GM12872 (cell line): ENCODE results near the gene CFAP77.

ENCODE experiments used
- CTCF ChIP-seq: IDR thresholded peaks from 3 replicates; pipeline ENCODE4 v1.5.1; 2011; ENCODE audit warnings: low read depth, mild to moderate bottlenecking, low read length, moderate library complexity; ENCODE audit not compliant: insufficient read depth

The CFAP77 gene

DNA sequence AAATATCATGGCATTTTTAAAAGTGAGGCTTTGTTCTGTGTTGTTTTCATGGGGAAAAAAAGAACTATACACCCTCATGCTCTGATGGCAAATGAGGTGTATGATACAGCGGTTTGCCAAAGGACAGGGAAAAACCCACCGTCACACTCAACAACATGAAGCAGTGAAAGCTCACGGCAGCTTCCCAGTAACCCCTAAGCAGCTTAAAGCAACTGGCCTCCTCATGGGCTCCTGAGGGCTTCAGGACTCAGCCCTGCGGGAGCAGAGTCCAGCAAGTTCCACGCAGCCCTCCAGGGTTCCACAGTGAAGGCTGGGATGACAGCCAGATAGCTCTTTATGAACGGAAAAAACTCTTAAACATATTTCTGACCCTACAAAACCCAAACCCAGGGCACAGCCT lies 185.3 kb downstream of the CFAP77 start:
- no peak for TF ChIP-seq CTCF

- TF ChIP-seq CTCF = no peak
Measured at GRCh38 chr9:132596200-132596599, 186.2 kb downstream of the CFAP77 start.

DNA sequence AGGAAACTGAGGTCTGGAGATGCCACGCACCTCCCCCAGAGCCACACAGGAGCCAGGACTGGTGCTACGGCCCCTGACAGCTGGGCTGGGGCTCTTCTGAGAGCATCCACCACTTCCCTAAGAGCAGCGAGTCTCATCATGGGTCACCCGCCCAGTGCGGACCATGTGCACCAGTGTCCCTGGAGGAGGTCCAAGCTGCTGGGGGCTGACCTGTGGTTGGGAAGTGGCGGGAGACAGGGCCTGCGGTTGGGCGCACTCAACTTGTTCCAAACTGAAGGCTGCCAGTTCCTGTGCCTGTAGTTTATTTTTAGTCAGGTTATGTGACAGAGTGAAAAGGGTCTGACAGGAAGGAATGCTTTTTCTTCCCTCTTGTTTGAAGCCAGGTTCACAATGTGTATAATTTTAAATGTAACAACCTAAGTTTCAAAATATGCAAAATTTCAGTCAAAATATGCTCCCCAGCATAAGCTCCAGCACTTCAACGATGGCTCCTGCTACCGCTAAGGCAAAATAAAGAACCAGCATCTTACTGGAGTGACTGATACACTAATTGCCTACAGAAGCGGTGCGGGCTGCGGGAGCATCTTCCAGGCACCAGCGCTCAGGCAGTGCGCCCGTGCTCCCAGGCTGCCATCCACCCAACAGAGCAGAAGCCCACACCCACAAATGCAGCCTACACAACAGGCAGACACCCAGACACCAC lies 187.2 kb downstream of the CFAP77 start:
- TF ChIP-seq CTCF = no peak

- no peak for TF ChIP-seq CTCF
Measured at GRCh38 chr9:132600326-132600984, 190.4 kb downstream of the CFAP77 start.

DNA sequence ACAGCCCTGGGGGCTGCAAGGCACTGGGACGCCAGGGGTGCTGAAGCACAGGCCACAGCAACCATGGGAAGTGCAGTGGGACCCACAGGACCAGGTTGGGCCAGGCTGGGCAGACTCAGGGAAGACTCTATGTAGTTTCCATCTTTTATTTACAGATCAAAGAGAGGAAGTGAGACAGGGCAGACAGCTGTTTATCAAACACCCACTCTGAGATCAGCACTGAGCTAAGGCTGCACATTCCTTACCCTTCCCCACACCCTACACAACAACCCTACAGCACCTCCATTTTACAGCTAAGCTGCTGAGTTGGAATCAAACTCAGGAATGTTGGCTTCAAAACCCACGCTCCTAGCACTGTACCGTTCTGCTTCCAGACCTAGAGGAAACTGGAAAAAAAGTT lies 192.2 kb downstream of the CFAP77 start:
- no peak for TF ChIP-seq CTCF

- TF ChIP-seq CTCF = no peak
Measured at GRCh38 chr9:132605387-132605786, 195.4 kb downstream of the CFAP77 start.

GRCh38 chr9:132606066-132606465 lies 196.1 kb downstream of the CFAP77 start:
- no peak for TF ChIP-seq CTCF
